GM12864 (cell line): ENCODE results near the gene EEA1.

ENCODE experiments used
- DNase-seq: peaks from one replicate; pipeline ENCODE4 v3.0.0-alpha.2; 2011; ENCODE audit warnings: low read depth
- H3K4me3 ChIP-seq: 2 replicates; pipeline ENCODE4 v1.5.1; 2011; ENCODE audit warnings: mild to moderate bottlenecking, low read depth, low read length, control low read depth
- TF ChIP-seq, protein P1 (sequence below): IDR thresholded peaks from 2 replicates; pipeline ENCODE4 v1.5.1; 2011; ENCODE audit warnings: low read depth, mild to moderate bottlenecking, moderate library complexity, low read length, control low read depth, inconsistent platforms; ENCODE audit errors: missing control alignments

EEA1 gene

GRCh38 chr12:92729773-92730305, 199.3 kb downstream of the EEA1 start:
- no peak overlapping the region for H3K4me3 ChIP-seq
- no peak for DNase-seq
- TF ChIP-seq, protein P1, sequence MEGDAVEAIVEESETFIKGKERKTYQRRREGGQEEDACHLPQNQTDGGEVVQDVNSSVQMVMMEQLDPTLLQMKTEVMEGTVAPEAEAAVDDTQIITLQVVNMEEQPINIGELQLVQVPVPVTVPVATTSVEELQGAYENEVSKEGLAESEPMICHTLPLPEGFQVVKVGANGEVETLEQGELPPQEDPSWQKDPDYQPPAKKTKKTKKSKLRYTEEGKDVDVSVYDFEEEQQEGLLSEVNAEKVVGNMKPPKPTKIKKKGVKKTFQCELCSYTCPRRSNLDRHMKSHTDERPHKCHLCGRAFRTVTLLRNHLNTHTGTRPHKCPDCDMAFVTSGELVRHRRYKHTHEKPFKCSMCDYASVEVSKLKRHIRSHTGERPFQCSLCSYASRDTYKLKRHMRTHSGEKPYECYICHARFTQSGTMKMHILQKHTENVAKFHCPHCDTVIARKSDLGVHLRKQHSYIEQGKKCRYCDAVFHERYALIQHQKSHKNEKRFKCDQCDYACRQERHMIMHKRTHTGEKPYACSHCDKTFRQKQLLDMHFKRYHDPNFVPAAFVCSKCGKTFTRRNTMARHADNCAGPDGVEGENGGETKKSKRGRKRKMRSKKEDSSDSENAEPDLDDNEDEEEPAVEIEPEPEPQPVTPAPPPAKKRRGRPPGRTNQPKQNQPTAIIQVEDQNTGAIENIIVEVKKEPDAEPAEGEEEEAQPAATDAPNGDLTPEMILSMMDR = no peak

DNA sequence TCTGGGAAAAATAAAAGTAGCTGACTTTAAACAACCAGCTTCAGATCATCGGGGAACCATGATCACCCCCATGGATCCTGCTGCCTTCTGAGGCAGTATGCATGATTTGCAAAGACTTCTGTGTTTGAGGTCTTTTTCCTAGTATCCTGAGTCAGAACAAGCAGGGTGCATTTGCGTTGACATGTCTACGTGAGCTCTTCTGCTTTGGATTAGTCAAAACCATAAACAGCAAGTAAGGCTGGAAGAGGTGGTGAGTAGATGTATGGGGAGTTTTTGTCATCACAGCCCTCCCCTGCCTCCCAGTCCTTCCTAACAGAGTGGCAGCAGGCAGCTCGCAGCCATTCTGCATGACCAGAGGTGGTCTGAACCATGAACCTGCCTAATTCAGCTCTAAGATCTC, 202.2 kb downstream of the EEA1 start:
- DNase-seq = no peak
- TF ChIP-seq, protein P1 = no peak
- H3K4me3 ChIP-seq = no peak overlapping the region

DNA sequence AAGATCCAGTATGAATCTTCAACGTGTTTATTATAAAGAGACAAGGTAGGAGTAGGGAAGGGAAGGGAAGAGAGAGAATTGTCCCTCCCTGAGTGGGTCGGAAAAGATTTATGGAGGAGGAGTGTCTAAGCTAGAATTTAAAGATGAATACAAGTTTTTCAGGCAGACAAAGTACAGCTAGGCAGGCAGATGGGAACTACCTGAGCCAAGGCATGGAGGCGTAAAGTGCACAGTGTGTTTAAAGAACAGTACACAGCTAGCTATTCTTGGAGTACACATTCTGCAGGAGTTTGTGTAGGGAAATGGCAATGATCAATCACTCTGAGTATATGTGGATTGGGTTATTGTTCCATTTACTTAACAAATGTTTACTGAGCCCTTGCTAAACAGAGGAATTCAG, 206.2 kb downstream of the EEA1 start:
- DNase-seq = no peak
- TF ChIP-seq, protein P1 = no peak
- no peak overlapping the region for H3K4me3 ChIP-seq

DNA sequence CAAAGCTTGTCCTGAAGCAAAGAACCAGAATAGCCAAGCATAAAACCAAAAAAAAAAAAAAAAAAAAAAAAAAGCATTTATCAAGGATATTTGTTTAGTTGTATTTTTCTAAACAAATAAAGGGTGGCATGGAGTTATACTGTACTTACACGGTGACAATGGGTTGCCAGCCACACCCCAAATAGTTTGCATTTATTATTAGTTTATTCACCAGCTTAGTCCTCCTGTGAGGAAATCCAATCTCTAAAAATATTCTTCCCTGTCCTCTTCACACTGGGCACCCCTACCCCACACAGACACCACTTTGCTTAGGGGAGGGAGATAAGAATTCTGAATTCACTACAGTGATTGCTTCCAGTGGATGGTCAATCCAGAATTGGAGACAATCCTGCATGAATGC, 207.4 kb downstream of the EEA1 start:
- TF ChIP-seq, protein P1 = no peak
- H3K4me3 ChIP-seq = no peak overlapping the region
- no peak for DNase-seq

DNA sequence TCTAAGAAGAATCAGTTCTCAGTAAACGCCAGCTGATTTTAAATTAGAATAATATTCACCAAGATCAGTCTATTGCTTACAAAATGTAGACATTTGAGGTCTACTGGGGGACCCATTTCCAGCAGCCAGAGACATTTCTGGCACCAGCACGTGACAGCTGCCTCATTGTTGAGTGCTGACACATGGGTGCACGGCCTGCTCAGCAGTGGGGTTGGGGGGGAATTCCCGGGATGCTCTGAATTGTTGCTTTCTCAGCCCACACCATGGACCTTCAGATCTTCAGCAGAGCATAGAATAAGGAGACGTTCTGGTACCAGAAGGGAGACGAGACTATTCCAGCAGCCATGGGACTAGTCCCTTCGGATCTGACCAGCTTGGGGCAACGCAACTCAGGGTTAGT, 208.0 kb downstream of the EEA1 start:
- DNase-seq = no peak
- TF ChIP-seq, protein P1 = no peak
- no peak overlapping the region for H3K4me3 ChIP-seq
